Natural killer cell treated with Interleukin-12 subunit alpha and Interleukin-12 subunit beta and Interleukin-15 and Interleukin-18, amount 100 ng/mL, for 72 hours (primary cell): ENCODE results near the gene UBE2J1. TPM values are rescaled to one million over a fixed set of nuclear protein-coding genes. Genes with fewer than 3 reads are reported as not detected.

ENCODE experiments used
- ATAC-seq, 2 donors: fragments of 150-1000 bp; cut with Tn5 transposase in 1 of 2; sonication (Bioruptor Pico), chemical (Tn5 transposase) in 1 of 2; 2 replicates each; pipeline ENCODE4 v1.10.0; 2021
- DNase-seq: peaks from one replicate; pipeline ENCODE4 v3.0.0; 2022; ENCODE audit warnings: low spot score
- H3K27ac Mint-ChIP-seq, 2 donors: 1 replicate in 1 of 2; 2 replicates in 1 of 2; pipeline ENCODE4 v1.8.0; 2022; ENCODE audit warnings: mixed read lengths in 2 of 2, mild to moderate bottlenecking in 1 of 2, moderate library complexity in 1 of 2
- H3K27me3 Mint-ChIP-seq, 2 donors: 1 replicate in 1 of 2; 2 replicates in 1 of 2; pipeline ENCODE4 v1.8.0; 2022; ENCODE audit warnings: mixed read lengths in 2 of 2
- H3K36me3 Mint-ChIP-seq: one replicate; pipeline ENCODE4 v1.8.0; 2022; ENCODE audit warnings: mixed read lengths
- H3K4me1 Mint-ChIP-seq, 2 donors: 1 replicate in 1 of 2; 2 replicates in 1 of 2; pipeline ENCODE4 v1.8.0; 2022; ENCODE audit warnings: low read depth in 2 of 2, mixed read lengths in 2 of 2, mild to moderate bottlenecking in 1 of 2
- H3K4me3 Mint-ChIP-seq: one replicate; pipeline ENCODE4 v1.8.0; 2022; ENCODE audit warnings: mixed read lengths
- H3K9me3 Mint-ChIP-seq: 2 replicates; pipeline ENCODE4 v1.8.0; 2022; ENCODE audit warnings: mixed read lengths
- total RNA-seq, 2 donors: library from RNA; stranded (reverse); gene quantifications; one replicate each; pipeline ENCODE4 v1.2.3, GENCODE V29; 2022

UBE2J1 gene
- total RNA-seq, 2 donors from 2014 or later, result 31.1 to 35.0 TPM

DNA sequence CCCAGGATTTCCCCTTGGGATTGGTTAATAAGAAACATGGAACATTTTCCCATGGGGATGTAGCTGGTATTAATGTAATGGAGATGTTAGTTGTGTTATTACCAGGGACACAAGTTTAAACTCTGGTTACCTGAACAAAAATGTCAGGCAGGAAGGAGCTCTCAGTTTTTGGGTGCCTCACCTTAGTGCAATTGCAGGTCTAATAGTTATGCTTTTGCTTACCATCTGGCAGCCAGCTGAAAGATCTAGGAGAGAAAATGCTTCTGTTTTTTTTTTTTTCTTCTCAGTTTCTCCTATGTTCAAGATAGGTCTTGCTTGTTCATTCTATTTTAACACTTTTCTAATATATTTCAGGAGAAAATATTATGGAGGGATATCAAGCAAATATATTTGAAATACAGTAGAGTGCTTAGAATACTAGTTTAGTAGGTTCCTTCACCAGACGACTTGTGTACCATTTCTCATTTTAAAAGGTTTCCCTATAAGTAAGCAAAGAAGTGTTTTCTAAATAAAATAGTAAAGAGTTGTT is 4.2 kb upstream of the UBE2J1 start:
- no peak for ATAC-seq
- peaks cover 5% of the 10 kb centered on the region for H3K36me3 Mint-ChIP-seq
- H3K4me3 Mint-ChIP-seq, result peak overlapping the region; percentile 84
- DNase-seq, result no peak
- H3K9me3 Mint-ChIP-seq, result no peaks in the 10 kb centered on the region
- no peaks in the 10 kb centered on the region for H3K27me3 Mint-ChIP-seq
- peaks cover 27 to 37% of the 10 kb centered on the region in 2 donors for H3K4me1 Mint-ChIP-seq
- peak overlapping the region; percentile 66 to 85 for H3K27ac Mint-ChIP-seq

DNA sequence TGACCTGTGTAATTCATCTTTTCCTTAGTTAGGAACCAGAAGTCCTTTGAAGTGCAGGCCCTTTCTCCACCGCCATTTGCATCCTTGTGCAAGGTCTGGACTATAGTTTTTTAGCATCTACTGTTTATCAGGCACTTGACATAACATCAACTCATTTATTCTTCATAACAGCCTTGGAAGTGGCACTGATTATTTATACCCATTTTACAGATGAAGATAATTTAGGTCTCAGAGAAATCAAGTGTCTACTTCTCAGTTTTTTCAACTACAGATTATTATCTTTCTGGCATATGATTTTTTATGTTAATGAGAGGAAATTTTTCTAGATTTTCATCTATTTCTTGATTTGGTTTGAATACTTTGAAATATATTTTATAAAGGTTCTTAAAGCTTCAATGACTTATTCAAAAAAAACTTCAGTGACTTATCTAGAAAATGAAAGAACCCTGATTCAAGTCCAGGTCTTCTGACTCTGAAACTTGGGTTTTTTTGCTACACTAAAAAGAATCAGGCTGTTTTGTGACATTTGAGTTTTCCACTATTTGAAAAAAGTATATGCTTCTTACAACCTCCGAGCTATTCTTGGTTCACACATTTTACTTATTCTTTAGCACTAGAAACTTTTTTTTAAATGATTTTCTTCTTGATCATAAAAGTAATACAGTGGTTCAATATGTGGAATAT is 3.1 kb upstream of the UBE2J1 start:
- Mint-ChIP-seq H3K27ac (no peak overlapping the region), H3K36me3 (peaks cover 6% of the 10 kb centered on the region), H3K27me3 (no peaks in the 10 kb centered on the region)

DNA sequence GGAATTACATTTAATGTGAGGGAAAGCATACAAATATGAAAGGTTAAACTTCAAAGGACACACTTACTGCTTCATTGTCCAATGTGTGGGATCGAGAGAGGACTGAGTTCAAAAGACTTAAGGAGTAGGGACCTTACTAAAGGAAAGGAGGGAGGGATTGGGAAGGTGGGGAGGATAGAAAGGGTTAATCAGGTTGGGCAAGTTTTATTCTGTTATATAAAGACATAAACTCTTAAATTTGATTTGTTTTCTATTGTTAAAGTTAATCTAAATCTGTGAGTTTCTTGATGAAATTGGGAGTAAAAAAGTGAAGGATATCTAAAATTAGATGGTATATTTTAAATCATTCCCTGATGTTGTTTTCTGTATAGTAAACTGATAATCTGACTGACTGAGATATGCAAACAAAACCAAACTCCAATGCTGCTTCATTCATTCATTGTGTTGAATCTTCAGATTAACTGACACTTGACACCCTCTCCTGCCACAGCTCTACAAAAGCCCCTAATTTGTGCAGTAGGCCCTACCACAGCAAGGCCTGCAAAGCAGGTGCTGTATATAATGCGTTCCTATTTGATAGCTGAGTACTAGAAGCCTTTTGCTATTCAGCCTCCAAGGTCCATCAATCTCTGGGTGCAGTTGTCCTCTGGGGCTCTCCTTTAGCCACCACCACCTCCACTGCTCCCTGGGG is 1.3 kb upstream of the UBE2J1 start:
- peaks cover 6% of the 10 kb centered on the region for H3K36me3 Mint-ChIP-seq
- peak overlapping the region; percentile 90 to 95 for H3K27ac Mint-ChIP-seq
- peak overlapping the region; percentile 99 for H3K4me3 Mint-ChIP-seq
- peaks cover 44 to 56% of the 10 kb centered on the region in 2 donors for H3K4me1 Mint-ChIP-seq
- no peak for ATAC-seq
- no peaks in the 10 kb centered on the region for H3K27me3 Mint-ChIP-seq
- DNase-seq, result no peak
- H3K9me3 Mint-ChIP-seq, result no peaks in the 10 kb centered on the region

More for the DNA sequence above, 3.1 kb upstream of the UBE2J1 start:
- ATAC-seq, result no peak
- no peak for DNase-seq
- peaks cover 33 to 44% of the 10 kb centered on the region in 2 donors for H3K4me1 Mint-ChIP-seq
- no peak overlapping the region for H3K4me3 Mint-ChIP-seq
- no peaks in the 10 kb centered on the region for H3K9me3 Mint-ChIP-seq

GRCh38 chr6:89353118-89353556 is 615 bp upstream of the UBE2J1 start:
- no peaks in the 10 kb centered on the region for H3K9me3 Mint-ChIP-seq
- no peaks in the 10 kb centered on the region for H3K27me3 Mint-ChIP-seq
- H3K27ac Mint-ChIP-seq, result peak overlapping the region; percentile 90 to 95
- DNase-seq, result no peak
- peak overlapping the region; percentile 99 for H3K4me3 Mint-ChIP-seq
- H3K36me3 Mint-ChIP-seq, result peaks cover 6% of the 10 kb centered on the region
- H3K4me1 Mint-ChIP-seq, result peaks cover 51 to 63% of the 10 kb centered on the region in 2 donors
- ATAC-seq, result peak in 1 of 2 donors; percentile 1

GRCh38 chr6:89351671-89352277 is 748 bp downstream of the UBE2J1 start:
- H3K4me1 Mint-ChIP-seq, result peaks cover 52 to 57% of the 10 kb centered on the region in 2 donors
- H3K27ac Mint-ChIP-seq, result peak overlapping the region; percentile 95 to 96
- H3K36me3 Mint-ChIP-seq, result peaks cover 6% of the 10 kb centered on the region
- peak overlapping the region; percentile 99 for H3K4me3 Mint-ChIP-seq
- H3K9me3 Mint-ChIP-seq, result no peaks in the 10 kb centered on the region
- no peak for DNase-seq
- H3K27me3 Mint-ChIP-seq, result no peaks in the 10 kb centered on the region
- no peak for ATAC-seq

DNA sequence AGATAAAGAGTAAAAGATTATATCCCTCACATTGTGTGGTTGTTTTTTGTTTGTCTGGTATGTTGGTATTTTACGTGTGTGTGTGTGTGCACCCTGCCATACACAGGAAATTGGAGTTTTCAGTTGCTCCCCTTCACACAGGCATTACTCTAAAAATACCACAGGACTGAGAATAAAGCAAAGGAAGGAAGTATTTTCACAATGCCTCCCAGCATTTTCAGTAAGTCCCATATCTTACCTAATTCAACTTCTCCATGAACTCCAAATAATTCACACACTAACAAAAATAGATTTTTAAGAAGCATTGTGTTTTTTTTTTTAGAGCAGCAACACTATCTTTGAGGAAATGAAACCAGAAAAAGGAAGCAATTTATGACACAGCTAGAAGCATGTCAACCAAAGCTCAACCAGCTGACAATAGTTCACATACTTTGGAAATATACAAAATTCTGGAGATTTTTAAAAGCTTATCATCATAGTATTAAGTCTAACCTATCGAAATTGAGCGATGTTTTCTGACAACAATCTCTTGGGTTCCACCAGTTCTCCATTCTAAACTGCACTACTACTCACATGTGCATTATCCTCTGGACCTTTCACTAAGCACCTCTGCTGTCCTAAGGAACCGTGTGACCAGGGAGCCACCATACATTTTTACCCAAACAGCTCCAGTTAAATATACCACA is 2.1 kb downstream of the UBE2J1 start:
- no peak for ATAC-seq
- no peaks in the 10 kb centered on the region for H3K9me3 Mint-ChIP-seq
- DNase-seq, result no peak
- H3K4me3 Mint-ChIP-seq, result peak overlapping the region; percentile 99
- H3K27ac Mint-ChIP-seq, result peak overlapping the region; percentile 95 to 96
- H3K36me3 Mint-ChIP-seq, result peaks cover 6% of the 10 kb centered on the region
- H3K4me1 Mint-ChIP-seq, result peaks cover 57 to 64% of the 10 kb centered on the region in 2 donors
- H3K27me3 Mint-ChIP-seq, result no peaks in the 10 kb centered on the region

DNA sequence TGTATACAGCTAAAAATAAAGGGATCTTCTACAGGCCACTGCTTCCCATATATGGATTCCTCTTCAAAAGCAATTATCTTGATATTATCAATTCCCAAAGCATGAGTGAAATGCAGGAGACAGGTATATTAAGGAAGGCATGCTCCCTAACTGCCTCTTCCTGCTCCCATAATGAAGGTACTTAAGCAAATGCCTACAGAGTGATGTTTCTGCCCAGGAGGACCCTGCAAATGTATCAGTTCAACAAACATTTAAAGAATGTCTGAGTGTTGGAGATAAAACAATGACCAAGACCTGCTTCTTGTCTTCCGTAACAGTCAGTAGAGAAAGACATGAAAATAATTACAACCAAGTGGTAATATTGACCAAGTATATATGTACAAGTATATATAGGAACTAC is 4.2 kb downstream of the UBE2J1 start:
- Mint-ChIP-seq H3K9me3 (no peaks in the 10 kb centered on the region), H3K4me1 (peaks cover 58 to 65% of the 10 kb centered on the region in 2 donors)

GRCh38 chr6:89347825-89348224 is 4.7 kb downstream of the UBE2J1 start:
- Mint-ChIP-seq H3K27me3 (no peaks in the 10 kb centered on the region), H3K4me3 (no peak overlapping the region), H3K4me1 (peaks cover 58 to 64% of the 10 kb centered on the region in 2 donors), H3K9me3 (no peaks in the 10 kb centered on the region), H3K27ac (no peak overlapping the region), H3K36me3 (peaks cover 6% of the 10 kb centered on the region)
- DNase-seq, result no peak
- no peak for ATAC-seq

More for the DNA sequence above, 4.2 kb downstream of the UBE2J1 start:
- ATAC-seq (no peak), DNase-seq (no peak)
- Mint-ChIP-seq H3K4me3 (no peak overlapping the region), H3K27me3 (no peaks in the 10 kb centered on the region), H3K27ac (peak overlapping the region in 1 of 2 donors; percentile 95), H3K36me3 (peaks cover 6% of the 10 kb centered on the region)

- Mint-ChIP-seq H3K4me3 (no peak overlapping the region), H3K4me1 (peaks cover 53 to 57% of the 10 kb centered on the region in 2 donors), H3K27me3 (no peaks in the 10 kb centered on the region), H3K36me3 (peaks cover under 1% of the 10 kb centered on the region), H3K27ac (no peak overlapping the region), H3K9me3 (no peaks in the 10 kb centered on the region)
- ATAC-seq (no peak), DNase-seq (no peak)
Observed at GRCh38 chr6:89346433-89346832, 6.1 kb downstream of the UBE2J1 start.

DNA sequence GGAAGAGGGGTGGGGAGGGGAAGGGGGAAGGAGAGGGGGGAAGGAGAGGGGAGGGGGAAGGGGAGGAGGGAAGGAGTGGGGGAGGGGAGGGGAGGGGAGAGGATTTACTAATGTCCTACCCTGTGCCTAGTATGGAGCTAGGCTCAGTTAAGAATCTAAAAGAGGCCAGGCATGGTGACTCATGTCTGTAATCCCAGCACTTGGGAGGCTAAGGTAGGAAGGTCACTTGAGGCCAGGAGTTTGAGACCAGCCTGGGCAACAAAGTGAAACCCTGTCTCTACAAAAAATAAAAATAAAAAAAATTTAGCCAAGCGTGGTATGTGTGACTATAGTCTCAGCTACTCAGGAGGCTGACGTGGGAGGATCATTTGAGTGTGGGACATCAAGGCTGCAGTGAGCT is 13.0 kb downstream of the UBE2J1 start:
- H3K9me3 Mint-ChIP-seq, result no peaks in the 10 kb centered on the region
- peaks cover 5 to 13% of the 10 kb centered on the region in 2 donors for H3K4me1 Mint-ChIP-seq
- no peak for ATAC-seq
- no peaks in the 10 kb centered on the region for H3K27me3 Mint-ChIP-seq
- peak overlapping the region in 1 of 2 donors; percentile 5 for H3K27ac Mint-ChIP-seq
- H3K36me3 Mint-ChIP-seq, result peaks cover 14% of the 10 kb centered on the region
- DNase-seq, result no peak
- H3K4me3 Mint-ChIP-seq, result no peak overlapping the region

DNA sequence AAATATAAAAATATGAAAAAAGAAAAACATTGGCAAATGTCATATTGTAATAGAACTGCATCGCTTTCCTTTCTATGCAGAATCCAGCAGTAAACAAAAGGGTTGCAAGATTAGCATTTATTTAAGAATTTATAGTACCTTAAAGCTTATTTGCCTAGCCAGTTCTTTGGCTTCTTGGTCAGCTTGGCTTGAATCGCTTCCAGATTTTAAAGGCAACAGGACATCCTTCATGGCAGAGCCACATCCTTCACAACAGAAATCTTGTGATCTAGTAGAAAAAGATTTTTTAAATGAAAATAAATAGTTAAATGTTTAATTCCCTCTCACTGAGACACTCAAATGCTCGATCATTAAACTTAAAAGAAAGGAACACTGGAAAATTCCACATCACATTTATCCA is 17.4 kb downstream of the UBE2J1 start:
- Mint-ChIP-seq H3K9me3 (no peaks in the 10 kb centered on the region), H3K4me1 (peaks cover 3 to 6% of the 10 kb centered on the region in 2 donors), H3K4me3 (no peak overlapping the region), H3K27ac (no peak overlapping the region), H3K36me3 (peaks cover 16% of the 10 kb centered on the region), H3K27me3 (no peaks in the 10 kb centered on the region)
- no peak for ATAC-seq
- no peak for DNase-seq

GRCh38 chr6:89330910-89331309 is 21.6 kb downstream of the UBE2J1 start:
- ATAC-seq (no peak), DNase-seq (no peak)
- peaks cover 0 to 6% of the 10 kb centered on the region in 2 donors for H3K4me1 Mint-ChIP-seq
- H3K9me3 Mint-ChIP-seq, result no peaks in the 10 kb centered on the region
- no peaks in the 10 kb centered on the region for H3K27me3 Mint-ChIP-seq
- no peak overlapping the region for H3K4me3 Mint-ChIP-seq
- no peak overlapping the region for H3K27ac Mint-ChIP-seq
- peaks cover 19% of the 10 kb centered on the region for H3K36me3 Mint-ChIP-seq

DNA sequence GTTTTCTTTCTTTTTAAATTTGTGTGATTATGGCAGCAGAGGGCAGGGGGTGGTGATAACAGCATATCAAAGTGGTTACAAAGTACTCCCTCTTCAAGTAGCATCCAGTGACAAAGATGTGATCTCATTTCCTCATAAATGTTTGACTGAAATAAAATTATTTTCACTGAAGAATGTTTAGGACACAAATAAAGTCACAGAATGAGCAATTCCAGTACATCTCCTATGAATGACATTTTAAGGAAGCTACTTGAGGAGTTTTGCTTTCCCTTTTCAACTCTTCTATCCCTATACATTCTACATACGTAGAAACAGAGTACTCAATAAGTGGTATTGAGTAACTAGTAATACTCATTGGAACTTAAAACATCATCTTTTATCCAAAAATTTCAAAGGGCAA is 23.5 kb downstream of the UBE2J1 start:
- H3K27ac Mint-ChIP-seq, result no peak overlapping the region
- DNase-seq, result no peak
- ATAC-seq, result no peak
- H3K27me3 Mint-ChIP-seq, result no peaks in the 10 kb centered on the region
- no peaks in the 10 kb centered on the region for H3K9me3 Mint-ChIP-seq
- H3K4me3 Mint-ChIP-seq, result no peak overlapping the region
- peaks cover 0 to 6% of the 10 kb centered on the region in 2 donors for H3K4me1 Mint-ChIP-seq
- peaks cover 19% of the 10 kb centered on the region for H3K36me3 Mint-ChIP-seq
